Left ventricle myocardium inferior (tissue), 1 donor: ENCODE measurements around the gene BICC1. TPM values are rescaled to one million over a fixed set of nuclear protein-coding genes. Genes with fewer than 3 reads are reported as not detected.

Experiments
- DNase-seq: peaks from one replicate; pipeline ENCODE4 v3.0.0-alpha.2; 2020
- H3K27ac ChIP-seq: fragments of 200-600 bp; replicated peaks from 2 replicates; pipeline ENCODE4 v1.8.0; 2021
- H3K27me3 ChIP-seq: fragments of 200-600 bp; 2 replicates; pipeline ENCODE4 v1.8.0; 2021; ENCODE audit warnings: low read depth
- H3K36me3 ChIP-seq: fragments of 200-600 bp; 2 replicates; pipeline ENCODE4 v1.8.0; 2021
- H3K4me1 ChIP-seq: fragments of 200-600 bp; 2 replicates; pipeline ENCODE4 v1.8.0; 2021
- H3K4me3 ChIP-seq: fragments of 200-600 bp; 2 replicates; pipeline ENCODE4 v1.8.0; 2021; ENCODE audit warnings: mild to moderate bottlenecking, moderate library complexity
- H3K9me3 ChIP-seq: fragments of 200-600 bp; replicated peaks from 2 replicates; pipeline ENCODE4 v1.8.0; 2021
- CTCF ChIP-seq: fragments of 200-600 bp; IDR thresholded peaks from 2 replicates; pipeline ENCODE4 v1.8.0; 2021; ENCODE audit warnings: antibody characterized with exemption, mild to moderate bottlenecking, borderline replicate concordance
- intact Hi-C: fragments of 100-400 bp; cut with micrococcal nuclease; formaldehyde crosslinking; loops from one replicate; pipeline ENCODE4 v1.11.0; 2022
- total RNA-seq: library from RNA; stranded (reverse); fragmentation: NEBNext Ultra II Directional; extraction: Animal tissue kit (Norgen Biotek cat#: 25700); gene quantifications from one replicate; pipeline ENCODE4 v1.2.1, GENCODE V29; 2021
- donor health status: DM: no; HTN: yes; CAD: no; lungs with severe emphysema.

Gene BICC1
- total RNA-seq, 1 donor from 2014 or later, result 5.7 TPM

- intact Hi-C loops, result no loop called here
- no peaks in the 10 kb centered on the region for H3K27me3 ChIP-seq
- no peaks in the 10 kb centered on the region for H3K4me1 ChIP-seq
- no peaks in the 10 kb centered on the region for H3K9me3 ChIP-seq
- H3K4me3 ChIP-seq, result no peak overlapping the region
- DNase-seq, result no peak
- no peak overlapping the region for H3K27ac ChIP-seq
- H3K36me3 ChIP-seq, result no peaks in the 10 kb centered on the region
- no peak for TF ChIP-seq CTCF
Measured at GRCh38 chr10:58621379-58622077, 108.9 kb downstream of the BICC1 start.

DNA sequence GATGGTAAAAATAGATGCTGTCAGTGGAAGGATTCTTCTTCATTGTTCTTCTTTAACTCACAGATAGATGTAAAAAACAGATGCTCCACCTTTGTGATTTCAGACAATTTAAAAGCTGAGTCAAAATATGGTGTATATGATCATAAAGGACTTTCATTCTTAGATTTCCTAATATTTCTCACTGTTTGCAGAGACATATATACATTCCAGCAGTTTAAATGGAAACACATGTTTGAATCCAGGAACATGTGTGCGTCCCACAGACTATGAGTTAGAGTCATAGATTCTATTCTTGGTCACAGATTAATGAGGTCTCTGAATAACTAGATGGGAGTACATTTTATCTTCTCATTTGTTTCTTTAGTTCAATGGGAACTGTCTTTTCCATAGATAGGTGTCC, 109.6 kb downstream of the BICC1 start:
- Histone ChIP-seq H3K27ac (no peak overlapping the region), H3K27me3 (no peaks in the 10 kb centered on the region), H3K4me1 (no peaks in the 10 kb centered on the region), H3K9me3 (no peaks in the 10 kb centered on the region), H3K4me3 (no peak overlapping the region), H3K36me3 (no peaks in the 10 kb centered on the region)
- no peak for DNase-seq
- intact Hi-C loops, result no loop called here
- TF ChIP-seq CTCF, result no peak

DNA sequence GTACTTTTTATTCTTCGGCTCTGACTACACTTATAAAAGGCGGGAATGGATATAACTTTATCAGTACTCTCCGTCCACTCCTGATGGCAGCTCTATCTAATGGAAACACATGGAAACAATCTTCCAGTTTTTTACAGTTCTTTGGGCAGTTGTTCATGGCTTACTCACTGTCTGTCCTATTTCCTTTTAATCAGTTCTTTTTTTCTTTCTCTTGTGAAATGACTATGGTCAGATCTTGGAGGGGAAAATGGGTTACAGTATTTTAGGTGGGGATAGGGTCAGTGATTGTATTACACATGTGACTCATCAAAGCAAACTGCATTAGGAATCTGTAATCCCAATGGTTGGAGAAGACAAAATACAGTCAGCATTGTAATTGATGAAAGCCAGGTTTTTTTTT, 112.4 kb downstream of the BICC1 start:
- H3K36me3 ChIP-seq, result no peaks in the 10 kb centered on the region
- TF ChIP-seq CTCF, result no peak
- intact Hi-C loops, result no loop called here

GRCh38 chr10:58627392-58627791, 114.7 kb downstream of the BICC1 start:
- Histone ChIP-seq H3K4me3 (no peak overlapping the region), H3K9me3 (no peaks in the 10 kb centered on the region), H3K27me3 (no peaks in the 10 kb centered on the region), H3K4me1 (no peaks in the 10 kb centered on the region), H3K36me3 (no peaks in the 10 kb centered on the region), H3K27ac (no peak overlapping the region)
- intact Hi-C loops, result no loop called here
- no peak for TF ChIP-seq CTCF
- DNase-seq, result no peak

More for the DNA sequence above, 112.4 kb downstream of the BICC1 start:
- Histone ChIP-seq H3K4me1 (no peaks in the 10 kb centered on the region), H3K27me3 (no peaks in the 10 kb centered on the region), H3K9me3 (no peaks in the 10 kb centered on the region), H3K27ac (peak overlapping the region; percentile 13), H3K4me3 (no peak overlapping the region)
- no peak for DNase-seq

DNA sequence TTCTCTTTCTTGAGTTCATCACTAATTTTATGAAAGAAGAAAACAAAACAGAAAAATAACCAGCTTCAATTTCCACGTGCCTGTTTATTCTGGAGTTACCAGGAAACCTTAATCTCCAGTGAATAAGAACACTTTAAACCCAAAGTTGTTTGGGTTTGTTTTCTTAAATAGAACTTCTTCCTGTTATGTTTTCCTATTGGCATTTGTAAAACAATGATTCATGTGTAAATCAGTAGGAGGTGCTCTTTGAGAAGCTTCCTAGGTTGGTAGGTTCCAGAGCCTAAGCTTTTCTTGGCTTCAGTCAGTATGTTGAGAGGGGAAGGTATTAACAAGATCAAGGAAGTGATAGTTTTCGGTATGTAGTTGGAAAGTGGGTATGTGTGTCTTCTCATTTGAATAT, 119.0 kb downstream of the BICC1 start:
- Histone ChIP-seq H3K9me3 (no peaks in the 10 kb centered on the region), H3K27me3 (no peaks in the 10 kb centered on the region), H3K36me3 (no peaks in the 10 kb centered on the region), H3K4me1 (no peaks in the 10 kb centered on the region), H3K4me3 (no peak overlapping the region), H3K27ac (no peak overlapping the region)
- intact Hi-C loops, result no loop called here
- no peak for TF ChIP-seq CTCF
- no peak for DNase-seq
